Trophoblast cell (in vitro differentiated cells and primary cell): ENCODE measurements around the gene CLEC4F.

Experiments used
- DNase-seq, 2 donors: peaks; one replicate each; pipeline ENCODE4 v3.0.0-alpha.2; 2016
- H2AFZ ChIP-seq: 2 replicates; pipeline ENCODE4 v1.6.1; 2013; ENCODE audit warnings: low read length, moderate library complexity, mild to moderate bottlenecking; ENCODE audit not compliant: insufficient read depth, poor library complexity
- H2AK5ac ChIP-seq: 2 replicates; pipeline ENCODE4 v1.6.1; 2013; ENCODE audit warnings: mild to moderate bottlenecking, low read length
- H2BK120ac ChIP-seq: 2 replicates; pipeline ENCODE4 v1.6.1; 2013; ENCODE audit warnings: low read length, mild to moderate bottlenecking, moderate library complexity; ENCODE audit not compliant: insufficient read depth, poor library complexity
- H2BK12ac ChIP-seq: 2 replicates; pipeline ENCODE4 v1.6.1; 2013; ENCODE audit warnings: mild to moderate bottlenecking, low read length, moderate library complexity
- H2BK5ac ChIP-seq: 2 replicates; pipeline ENCODE4 v1.6.1; 2013; ENCODE audit warnings: low read length, low read depth, moderate library complexity, mild to moderate bottlenecking; ENCODE audit not compliant: poor library complexity
- H3K14ac ChIP-seq: 2 replicates; pipeline ENCODE4 v1.6.1; 2013; ENCODE audit warnings: mild to moderate bottlenecking, low read length
- H3K18ac ChIP-seq: 2 replicates; pipeline ENCODE4 v1.6.1; 2013; ENCODE audit warnings: mild to moderate bottlenecking, low read length
- H3K23ac ChIP-seq: 2 replicates; pipeline ENCODE4 v1.6.1; 2013; ENCODE audit warnings: low read length
- H3K27ac ChIP-seq: 2 replicates; pipeline ENCODE4 v1.5.1; 2013; ENCODE audit warnings: low read depth, mild to moderate bottlenecking, inconsistent platforms, low read length, moderate library complexity
- H3K27me3 ChIP-seq: 2 replicates; pipeline ENCODE4 v1.6.1; 2013; ENCODE audit warnings: inconsistent platforms, mild to moderate bottlenecking, low read length, moderate library complexity; ENCODE audit not compliant: insufficient read depth
- H3K36me3 ChIP-seq, 2 experiments: 1 replicate in 1 of 2; 2 replicates in 1 of 2; pipeline ENCODE4 v1.6.1; 2013; ENCODE audit warnings: low read length in 2 of 2, mild to moderate bottlenecking in 2 of 2, moderate library complexity in 1 of 2; ENCODE audit not compliant: insufficient read depth in 2 of 2, control insufficient read depth in 1 of 2
- H3K4ac ChIP-seq: 2 replicates; pipeline ENCODE4 v1.6.1; 2013; ENCODE audit warnings: low read depth, mild to moderate bottlenecking, low read length, moderate library complexity
- H3K4me1 ChIP-seq, 2 experiments: 1 replicate in 1 of 2; 2 replicates in 1 of 2; pipeline ENCODE4 v1.6.1; 2013; ENCODE audit warnings: low read length in 2 of 2, mild to moderate bottlenecking in 2 of 2, moderate library complexity in 1 of 2; ENCODE audit not compliant: insufficient read depth in 2 of 2, control insufficient read depth in 1 of 2
- H3K4me2 ChIP-seq: 2 replicates; pipeline ENCODE4 v1.6.1; 2013; ENCODE audit warnings: inconsistent platforms, mild to moderate bottlenecking, low read length, moderate library complexity
- H3K4me3 ChIP-seq: 2 replicates; pipeline ENCODE4 v1.5.1; 2013; ENCODE audit warnings: mild to moderate bottlenecking, low read depth, low read length, inconsistent platforms
- H3K79me1 ChIP-seq: one replicate; pipeline ENCODE4 v1.6.1; 2013; ENCODE audit warnings: low read length
- H3K79me2 ChIP-seq: 2 replicates; pipeline ENCODE4 v1.6.1; 2013; ENCODE audit warnings: low read length, mild to moderate bottlenecking; ENCODE audit not compliant: control insufficient read depth, insufficient read depth, poor library complexity
- H3K9ac ChIP-seq: 2 replicates; pipeline ENCODE4 v1.6.1; 2013; ENCODE audit warnings: mild to moderate bottlenecking, low read length
- H3K9me3 ChIP-seq: 2 replicates; pipeline ENCODE4 v1.6.1; 2013; ENCODE audit warnings: low read depth, mild to moderate bottlenecking, control low read depth, inconsistent platforms, low read length; ENCODE audit not compliant: insufficient read depth
- H4K12ac ChIP-seq: 2 replicates; pipeline ENCODE4 v1.6.1; 2013; ENCODE audit warnings: low read depth, mild to moderate bottlenecking, low read length, moderate library complexity
- H4K8ac ChIP-seq: 2 replicates; pipeline ENCODE4 v1.6.1; 2013; ENCODE audit warnings: low read depth, mild to moderate bottlenecking, low read length, moderate library complexity
- H4K91ac ChIP-seq: one replicate; pipeline ENCODE4 v1.6.1; 2013; ENCODE audit warnings: low read depth, mild to moderate bottlenecking, low read length, moderate library complexity
- WGBS: extraction: QIAGEN DNeasy Blood & Tissue Kit; methylation state at CpG from one replicate; pipeline ENCODE4 v1.1.7; 2013; ENCODE audit warnings: missing lambda C conversion rate; ENCODE audit not compliant: insufficient read length, insufficient coverage; ENCODE audit errors: extremely low coverage; 5-methylcytosine and 5-hydroxymethylcytosine counted together

Gene CLEC4F

GRCh38 chr2:70854411-70854810 lies 34.0 kb upstream of the CLEC4F start:
- H3K4me2 ChIP-seq, result no peak overlapping the region
- no peak overlapping the region for H3K27ac ChIP-seq
- no peak overlapping the region for H3K14ac ChIP-seq
- no peak overlapping the region for H4K8ac ChIP-seq
- H4K12ac ChIP-seq, result no peak overlapping the region
- no peaks in the 10 kb centered on the region for H3K9me3 ChIP-seq
- H3K18ac ChIP-seq, result no peak overlapping the region
- no peak overlapping the region for H4K91ac ChIP-seq
- H2BK5ac ChIP-seq, result no peak overlapping the region
- no peak overlapping the region for H3K4me3 ChIP-seq
- H2AFZ ChIP-seq, result no peak overlapping the region
- H3K23ac ChIP-seq, result no peak overlapping the region
- H3K27me3 ChIP-seq, result no peaks in the 10 kb centered on the region
- H3K9ac ChIP-seq, result no peak overlapping the region
- no peak overlapping the region for H2BK120ac ChIP-seq
- H3K79me2 ChIP-seq, result no peaks in the 10 kb centered on the region
- no peaks in the 10 kb centered on the region for H3K4me1 ChIP-seq
- no peaks in the 10 kb centered on the region for H3K79me1 ChIP-seq
- H2AK5ac ChIP-seq, result no peak overlapping the region
- H2BK12ac ChIP-seq, result no peak overlapping the region
- H3K36me3 ChIP-seq, result no peaks in the 10 kb centered on the region
- no CpG with 5 or more reads among the region's 4 CpGs for WGBS
- H3K4ac ChIP-seq, result no peak overlapping the region
- no peak for DNase-seq

GRCh38 chr2:70852824-70853223 lies 32.4 kb upstream of the CLEC4F start:
- no CpG with 5 or more reads among the region's 1 CpG for WGBS
- DNase-seq, result no peak
- Histone ChIP-seq H3K14ac (no peak overlapping the region), H3K27me3 (no peaks in the 10 kb centered on the region), H3K79me1 (no peaks in the 10 kb centered on the region), H2BK120ac (no peak overlapping the region), H3K23ac (no peak overlapping the region), H3K9ac (no peak overlapping the region), H3K4me2 (no peak overlapping the region), H3K18ac (no peak overlapping the region), H3K27ac (no peak overlapping the region), H2BK12ac (no peak overlapping the region), H3K36me3 (no peaks in the 10 kb centered on the region), H2AK5ac (no peak overlapping the region), H3K4me1 (no peaks in the 10 kb centered on the region), H2AFZ (no peak overlapping the region), H3K79me2 (no peaks in the 10 kb centered on the region), H2BK5ac (no peak overlapping the region), H4K91ac (no peak overlapping the region), H3K4ac (no peak overlapping the region), H3K4me3 (no peak overlapping the region), H4K12ac (no peak overlapping the region), H4K8ac (no peak overlapping the region), H3K9me3 (no peaks in the 10 kb centered on the region)

GRCh38 chr2:70851704-70852103 lies 31.3 kb upstream of the CLEC4F start:
- H3K9ac ChIP-seq, result no peak overlapping the region
- no peak overlapping the region for H3K4ac ChIP-seq
- H3K4me3 ChIP-seq, result no peak overlapping the region
- H3K14ac ChIP-seq, result no peak overlapping the region
- H3K79me1 ChIP-seq, result no peaks in the 10 kb centered on the region
- no peak overlapping the region for H2AFZ ChIP-seq
- no peaks in the 10 kb centered on the region for H3K4me1 ChIP-seq
- peak in 1 of 2 donors; percentile 14 for DNase-seq
- H3K4me2 ChIP-seq, result no peak overlapping the region
- H3K9me3 ChIP-seq, result no peaks in the 10 kb centered on the region
- H3K27ac ChIP-seq, result no peak overlapping the region
- H4K8ac ChIP-seq, result no peak overlapping the region
- no peaks in the 10 kb centered on the region for H3K27me3 ChIP-seq
- no peaks in the 10 kb centered on the region for H3K79me2 ChIP-seq
- no peak overlapping the region for H3K23ac ChIP-seq
- H2BK120ac ChIP-seq, result no peak overlapping the region
- H2AK5ac ChIP-seq, result no peak overlapping the region
- no peak overlapping the region for H2BK12ac ChIP-seq
- H3K18ac ChIP-seq, result no peak overlapping the region
- H3K36me3 ChIP-seq, result no peaks in the 10 kb centered on the region
- no CpG with 5 or more reads among the region's 4 CpGs for WGBS
- H4K12ac ChIP-seq, result no peak overlapping the region
- H2BK5ac ChIP-seq, result no peak overlapping the region
- no peak overlapping the region for H4K91ac ChIP-seq

- H4K12ac ChIP-seq, result no peak overlapping the region
- H2BK5ac ChIP-seq, result no peak overlapping the region
- H3K27ac ChIP-seq, result no peak overlapping the region
- no peak overlapping the region for H3K4me2 ChIP-seq
- H3K36me3 ChIP-seq, result no peaks in the 10 kb centered on the region
- no peaks in the 10 kb centered on the region for H3K79me1 ChIP-seq
- H3K4ac ChIP-seq, result no peak overlapping the region
- no peaks in the 10 kb centered on the region for H3K4me1 ChIP-seq
- H3K9me3 ChIP-seq, result no peaks in the 10 kb centered on the region
- H3K23ac ChIP-seq, result no peak overlapping the region
- no peak overlapping the region for H2BK120ac ChIP-seq
- H3K79me2 ChIP-seq, result no peaks in the 10 kb centered on the region
- no peaks in the 10 kb centered on the region for H3K27me3 ChIP-seq
- no peak overlapping the region for H3K9ac ChIP-seq
- WGBS, result no CpG with 5 or more reads among the region's 2 CpGs
- no peak overlapping the region for H3K4me3 ChIP-seq
- no peak overlapping the region for H4K8ac ChIP-seq
- no peak overlapping the region for H2AK5ac ChIP-seq
- no peak overlapping the region for H3K14ac ChIP-seq
- H4K91ac ChIP-seq, result no peak overlapping the region
- H2AFZ ChIP-seq, result no peak overlapping the region
- no peak overlapping the region for H3K18ac ChIP-seq
- no peak for DNase-seq
- no peak overlapping the region for H2BK12ac ChIP-seq
These were observed 30.5 kb upstream of the CLEC4F start for GRCh38 chr2:70850925-70851324.
